HG03139 (cell line): Measurements from ENCODE around the gene GPC5.
A peak's percentile ranks its signal among the peaks of the same experiment; 100 is the strongest.
"Not testable (repeated sequence)": the region's sequence is repeated elsewhere in the genome, so short reads cannot be mapped to it uniquely, and the experiment has no call there.

Source experiments
- ATAC-seq: cut with Tn5 transposase; IDR thresholded peaks from one replicate; pipeline ENCODE4 v1.9.1; 2021; ENCODE audit not compliant: unreplicated experiment

The GPC5 gene

DNA sequence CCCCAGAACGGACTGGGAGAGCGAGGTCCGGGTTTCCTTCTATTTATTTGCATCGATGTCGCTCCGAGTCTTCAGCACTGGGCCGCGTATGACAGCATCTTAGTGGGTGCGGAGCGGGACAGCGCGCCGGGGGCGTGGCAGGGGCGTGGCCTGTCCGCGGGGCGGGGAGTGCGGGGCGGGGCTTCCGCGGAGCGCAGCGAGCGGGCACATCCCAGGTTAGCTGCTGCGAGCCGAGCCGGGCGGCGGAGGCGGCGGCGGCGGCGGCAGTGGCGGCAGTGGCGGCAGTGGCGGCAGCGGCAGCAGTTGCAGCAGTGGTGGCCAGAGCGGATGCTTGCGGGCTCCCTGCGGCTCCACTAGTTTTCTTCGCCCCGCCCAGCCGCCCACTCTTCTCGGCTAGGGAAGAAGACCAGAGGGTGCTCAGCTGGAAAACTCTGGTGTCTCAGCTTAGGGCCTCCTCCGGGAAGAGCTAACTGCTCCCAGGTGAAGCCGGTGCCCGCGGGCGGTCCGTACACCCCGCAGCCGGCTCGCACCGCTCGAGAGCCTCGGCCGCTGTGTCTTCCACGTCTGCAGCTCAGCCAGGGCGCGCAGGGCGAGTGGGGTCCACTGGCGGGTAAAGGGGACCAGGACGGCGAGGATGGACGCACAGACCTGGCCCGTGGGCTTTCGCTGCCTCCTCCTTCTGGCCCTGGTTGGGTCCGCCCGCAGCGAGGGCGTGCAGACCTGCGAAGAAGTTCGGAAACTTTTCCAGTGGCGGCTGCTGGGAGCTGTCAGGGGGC, at the start of gene GPC5:
GPC5 (plus strand) TSS at position 209 of the 776 bp plus-strand sequence.
- ATAC-seq, result peak; percentile 96

DNA sequence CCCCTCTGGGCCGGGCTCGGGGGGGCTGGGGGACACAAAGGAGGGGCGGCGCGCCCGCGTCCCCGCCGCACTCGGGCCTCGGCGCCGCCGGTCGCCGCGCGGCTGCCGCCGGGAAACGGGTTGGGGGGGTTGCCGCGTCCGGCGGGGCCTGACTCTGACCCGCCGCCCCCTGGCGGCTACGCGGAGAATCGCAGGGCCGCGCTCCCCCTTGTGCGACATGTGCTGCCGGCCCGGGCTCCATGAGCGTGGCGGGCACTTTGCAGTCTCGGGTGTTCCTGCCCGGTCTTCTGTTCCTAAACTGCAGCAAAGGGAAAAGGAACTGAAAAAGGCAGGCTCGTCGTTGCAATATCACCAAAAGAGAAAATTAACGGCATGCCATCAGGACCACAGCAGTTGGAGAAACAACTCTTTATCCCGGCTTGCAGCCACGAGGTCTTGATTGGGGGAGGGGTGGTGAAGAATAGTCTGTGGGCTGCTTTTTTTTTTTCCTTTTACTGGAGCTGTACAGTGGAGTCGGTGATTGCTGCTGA, 49.5 kb upstream of the GPC5 start:
- peak; percentile 47 for ATAC-seq

DNA sequence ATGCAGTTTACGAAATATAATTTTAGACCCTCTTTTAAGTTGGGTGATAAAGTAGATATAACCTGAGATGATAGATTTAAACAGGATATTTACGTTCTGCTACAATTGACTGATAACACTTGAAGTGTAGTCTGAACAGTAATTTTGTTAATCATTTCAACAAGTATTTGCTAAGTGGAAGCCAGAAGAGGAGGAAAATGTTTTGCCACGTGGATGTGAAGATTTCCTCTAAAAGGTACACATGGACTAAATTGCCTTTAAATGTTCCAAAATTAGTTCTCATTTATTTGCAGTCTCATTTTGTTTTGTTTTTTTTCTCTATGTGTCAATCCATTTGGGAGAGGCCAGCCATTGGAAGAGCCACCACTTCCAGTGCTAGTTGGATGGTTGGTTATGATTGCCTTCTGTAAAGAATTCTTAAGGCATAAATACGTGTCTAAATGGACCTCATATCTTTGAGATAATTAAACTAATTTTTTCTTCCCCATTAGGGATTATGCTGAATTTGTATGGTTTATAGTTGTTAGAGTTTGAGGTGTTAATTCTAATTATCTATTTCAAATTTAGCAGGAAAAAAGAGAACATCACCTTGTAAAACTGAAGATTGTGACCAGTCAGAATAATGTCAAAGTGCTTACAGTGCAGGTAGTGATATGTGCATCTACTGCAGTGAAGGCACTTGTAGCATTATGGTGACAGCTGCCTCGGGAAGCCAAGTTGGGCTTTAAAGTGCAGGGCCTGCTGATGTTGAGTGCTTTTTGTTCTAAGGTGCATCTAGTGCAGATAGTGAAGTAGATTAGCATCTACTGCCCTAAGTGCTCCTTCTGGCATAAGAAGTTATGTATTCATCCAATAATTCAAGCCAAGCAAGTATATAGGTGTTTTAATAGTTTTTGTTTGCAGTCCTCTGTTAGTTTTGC, 48.2 kb upstream of the GPC5 start:
- ATAC-seq, result no peak

DNA sequence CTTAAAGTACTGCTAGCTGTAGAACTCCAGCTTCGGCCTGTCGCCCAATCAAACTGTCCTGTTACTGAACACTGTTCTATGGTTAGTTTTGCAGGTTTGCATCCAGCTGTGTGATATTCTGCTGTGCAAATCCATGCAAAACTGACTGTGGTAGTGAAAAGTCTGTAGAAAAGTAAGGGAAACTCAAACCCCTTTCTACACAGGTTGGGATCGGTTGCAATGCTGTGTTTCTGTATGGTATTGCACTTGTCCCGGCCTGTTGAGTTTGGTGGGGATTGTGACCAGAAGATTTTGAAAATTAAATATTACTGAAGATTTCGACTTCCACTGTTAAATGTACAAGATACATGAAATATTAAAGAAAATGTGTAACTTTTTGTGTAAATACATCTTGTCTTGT, 47.3 kb upstream of the GPC5 start:
- no peak for ATAC-seq

DNA sequence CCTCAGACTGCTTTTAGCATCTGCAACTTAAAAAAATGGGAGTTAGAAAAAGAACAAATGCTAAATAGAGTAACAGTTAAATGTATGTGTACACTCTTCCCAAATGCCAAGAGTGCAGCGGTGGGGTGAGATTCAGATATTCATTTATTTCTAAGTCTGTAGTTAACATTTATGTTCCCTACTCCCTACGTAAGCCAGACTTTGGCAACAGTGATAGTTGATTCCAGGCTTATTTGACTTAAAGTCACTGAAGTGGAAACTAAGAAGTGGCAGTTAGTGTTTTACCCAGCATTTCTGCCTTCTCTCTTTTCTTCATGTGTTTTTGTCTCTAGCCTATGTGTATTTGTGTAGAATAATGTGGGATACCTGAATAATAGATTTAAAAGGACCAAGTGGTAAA, 46.4 kb upstream of the GPC5 start:
- no peak for ATAC-seq

DNA sequence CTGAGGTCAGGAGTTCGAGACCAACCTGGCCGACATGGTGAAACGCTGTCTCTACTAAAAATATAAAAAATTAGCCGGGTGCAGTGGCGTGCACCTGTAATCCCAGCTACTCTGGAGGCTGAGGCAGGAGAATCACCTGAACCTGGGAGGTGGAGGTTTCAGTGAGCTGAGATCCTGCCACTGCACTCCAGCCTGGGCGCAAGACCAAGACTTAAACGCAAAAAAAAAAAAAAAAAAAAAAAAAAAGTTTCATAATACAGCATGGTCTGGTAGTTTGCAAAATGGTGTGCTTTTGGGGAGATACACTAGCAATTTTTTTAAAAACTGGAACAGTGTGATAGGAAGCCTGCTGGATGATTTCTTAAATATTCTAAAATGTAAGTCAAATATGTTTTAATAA, 45.5 kb upstream of the GPC5 start:
- not testable (repeated sequence) for ATAC-seq

DNA sequence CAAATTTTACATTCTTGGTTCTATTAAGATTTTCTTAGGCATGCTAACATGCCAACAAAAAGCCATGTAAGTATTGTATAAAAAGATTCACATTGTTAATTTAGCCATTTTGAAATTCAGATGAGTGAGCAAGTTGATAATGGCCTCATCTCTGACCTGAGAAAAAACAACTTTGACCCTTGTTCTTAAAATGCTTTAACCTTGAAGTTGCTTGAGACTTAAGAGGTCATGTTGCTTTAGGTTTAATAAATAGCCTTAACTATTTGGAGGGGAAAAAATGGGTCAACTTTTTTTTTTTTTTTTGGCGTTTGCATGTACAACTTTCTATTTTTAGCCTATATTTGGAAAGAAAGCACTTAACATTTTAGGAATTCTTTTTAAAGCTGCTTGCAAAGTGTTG, 44.9 kb upstream of the GPC5 start:
- ATAC-seq, result no peak

DNA sequence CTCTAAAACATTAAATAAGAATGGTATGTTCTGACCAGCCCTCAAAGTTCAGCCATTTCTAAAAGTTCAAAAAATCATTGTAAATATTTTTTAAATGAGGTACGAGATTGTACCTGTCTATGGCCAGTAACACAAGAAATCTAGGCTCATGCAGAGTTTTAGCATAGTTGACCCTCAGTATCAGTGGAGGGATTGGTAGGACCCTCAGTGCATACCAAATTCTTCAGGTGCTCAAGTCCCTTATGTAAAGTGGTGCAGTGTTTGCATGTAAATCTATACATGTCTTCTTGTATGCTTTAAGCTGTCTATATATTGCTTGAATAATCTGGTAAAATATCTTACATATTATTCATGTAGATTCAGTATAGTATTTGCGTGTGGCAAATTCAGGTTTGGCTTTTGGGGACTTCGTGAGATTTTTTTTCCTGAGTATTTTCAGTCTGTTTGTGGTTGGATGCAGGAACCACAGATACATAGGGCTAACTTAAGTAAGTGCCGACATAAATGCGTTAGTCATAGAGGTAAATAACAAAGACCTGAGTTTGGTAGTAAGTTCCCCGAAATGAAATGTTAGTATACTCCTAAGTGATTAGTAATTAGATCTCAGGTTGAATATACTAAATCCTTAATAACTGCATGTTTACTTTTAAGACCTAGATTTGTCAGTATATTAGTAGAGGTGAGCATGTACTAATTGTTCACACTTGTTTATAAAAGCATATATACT, 43.2 kb upstream of the GPC5 start:
- no peak for ATAC-seq

DNA sequence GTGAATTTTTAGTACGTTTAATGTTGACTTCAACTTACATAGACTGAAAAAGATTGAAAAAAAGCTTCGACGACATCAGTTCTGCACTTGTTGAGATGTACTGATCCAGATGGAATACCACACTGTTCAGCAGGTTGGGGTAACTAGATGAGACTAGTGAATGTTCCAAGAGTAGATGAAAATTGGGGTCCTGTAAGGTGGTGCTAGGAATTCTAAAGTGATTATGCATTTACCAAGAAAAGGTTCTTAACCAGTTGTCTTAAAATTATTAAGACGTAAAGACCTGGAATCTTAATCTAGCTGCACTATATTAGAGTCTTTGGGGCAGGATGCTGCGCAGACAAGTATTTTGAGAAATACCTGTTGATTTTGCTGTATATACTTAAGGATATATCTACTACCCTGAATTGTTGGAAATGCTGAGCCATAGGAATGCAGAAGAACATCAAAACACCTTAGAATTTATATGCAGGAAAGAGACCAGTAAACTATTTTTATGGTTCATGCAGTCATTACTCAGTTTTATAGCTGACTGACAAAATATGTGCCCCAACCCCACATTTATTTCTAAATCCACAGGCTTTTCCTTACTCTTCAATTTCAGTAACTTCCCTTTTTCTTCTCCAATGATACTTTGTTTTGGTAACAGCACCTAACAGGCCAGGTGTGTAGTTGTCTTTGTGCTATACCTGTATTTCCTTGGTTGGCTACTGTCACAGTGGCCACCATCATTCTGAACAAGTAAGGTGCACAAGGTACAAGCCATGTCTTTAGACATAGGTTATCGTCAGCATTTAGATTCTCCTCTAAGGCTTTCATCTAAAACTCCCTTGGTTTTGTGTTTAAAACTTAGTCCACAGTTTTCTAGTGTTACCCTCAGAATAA, 42.4 kb upstream of the GPC5 start:
- no peak for ATAC-seq

DNA sequence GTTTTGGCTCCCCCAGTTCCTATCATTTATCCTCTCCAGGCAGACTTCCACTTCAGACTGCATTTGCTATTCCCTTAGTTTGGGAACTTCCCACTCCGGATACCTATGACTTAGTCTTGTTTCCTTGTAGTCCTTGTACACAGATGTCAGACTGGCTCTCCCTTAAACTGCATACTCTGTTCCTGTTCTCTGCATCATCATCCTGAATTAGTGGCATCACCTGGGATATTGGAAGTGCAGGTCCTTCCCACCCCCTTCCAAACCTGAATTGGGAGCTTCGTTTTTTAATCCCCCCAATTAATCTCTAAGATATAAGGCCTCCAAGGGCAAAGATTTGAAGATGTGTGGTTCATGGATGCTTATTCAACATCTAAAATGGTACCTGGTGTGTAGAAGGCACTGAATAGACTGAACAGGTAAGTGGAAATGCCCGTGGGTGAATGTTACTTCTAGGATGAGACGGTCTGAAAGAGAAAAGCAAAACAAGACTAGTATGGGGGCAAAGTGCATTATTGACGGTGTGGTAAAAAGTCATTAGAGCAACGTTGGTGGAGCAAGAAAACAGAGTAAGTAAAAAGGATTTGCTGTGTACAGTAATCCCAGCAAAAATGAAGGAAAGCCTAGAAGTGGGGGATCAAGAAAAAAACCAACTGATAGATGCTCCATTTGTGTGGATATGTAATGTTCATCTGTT, 41.4 kb upstream of the GPC5 start:
- ATAC-seq, result no peak

DNA sequence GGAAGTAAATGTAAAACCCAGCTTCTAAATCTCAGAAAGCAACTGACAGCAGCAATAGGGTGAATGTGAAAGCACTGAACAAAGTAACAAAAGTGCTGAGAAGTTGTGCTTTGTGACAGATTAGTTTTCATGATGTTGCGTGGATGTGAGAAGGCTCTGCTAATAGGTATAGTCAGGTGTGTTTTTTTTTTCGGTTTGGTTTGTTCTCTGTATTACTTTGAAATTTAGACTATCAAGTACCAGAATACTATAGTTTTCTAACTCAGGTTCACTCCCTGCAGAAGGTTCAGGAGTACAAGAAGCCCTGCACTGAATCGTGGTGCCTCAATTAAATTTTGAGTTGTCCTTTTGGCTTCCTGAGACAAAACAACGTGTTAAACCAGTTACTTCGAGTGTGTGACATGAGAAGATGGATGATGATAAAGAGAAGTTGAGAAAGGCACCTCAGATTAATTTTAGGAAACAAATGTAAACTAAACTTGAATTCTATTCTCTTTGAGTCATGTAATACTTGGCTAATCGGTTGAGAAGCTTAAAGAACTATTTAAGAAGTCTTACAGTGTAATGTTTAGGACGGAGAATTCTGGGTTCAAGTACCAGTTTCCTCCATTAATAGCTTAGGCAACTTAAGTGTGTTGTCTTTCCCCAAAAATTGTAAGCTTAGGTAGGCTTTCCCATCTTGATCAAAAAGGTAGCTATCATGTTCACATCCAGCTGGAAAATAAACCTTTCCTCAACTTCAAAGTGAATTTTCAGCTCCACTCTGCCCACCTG, 40.6 kb upstream of the GPC5 start:
- ATAC-seq, result no peak

DNA sequence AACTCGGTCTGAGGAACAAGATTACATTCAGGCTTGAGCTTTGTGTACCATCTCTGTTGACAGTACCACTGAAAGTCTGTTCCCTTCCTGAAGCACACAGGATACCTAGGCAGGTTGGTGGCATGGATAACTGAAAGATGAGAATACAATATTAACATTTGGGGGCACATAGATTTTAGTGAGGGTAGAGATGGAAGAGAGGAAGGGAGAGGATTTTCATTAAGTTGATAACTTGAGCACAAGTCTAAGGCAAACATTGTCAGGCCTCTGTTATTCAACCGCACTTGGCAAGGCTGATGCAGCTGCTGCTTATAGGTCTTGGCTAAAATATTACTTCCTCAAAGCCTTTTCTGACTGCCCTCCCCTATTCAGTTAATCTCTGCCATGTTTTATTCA, 40.0 kb upstream of the GPC5 start:
- ATAC-seq, result no peak

DNA sequence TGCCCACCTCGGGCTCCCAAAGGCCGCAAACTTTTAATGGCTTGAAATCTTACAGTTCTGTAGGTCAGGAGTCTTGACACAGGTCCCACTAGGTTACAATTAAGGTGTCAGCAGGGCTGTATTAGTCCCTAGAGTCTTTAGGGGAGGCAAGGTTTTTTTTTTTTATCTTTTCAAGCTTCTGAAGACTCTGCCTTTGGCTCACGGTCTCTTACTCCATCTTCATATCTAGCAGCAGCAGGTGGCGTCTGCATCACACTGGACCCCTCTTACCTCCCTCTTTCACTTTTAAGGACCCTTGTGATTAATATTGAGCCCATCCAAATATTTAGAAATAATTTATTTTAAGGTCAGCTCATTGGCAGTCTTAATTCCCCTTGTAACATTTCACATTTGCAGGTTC, 39.3 kb upstream of the GPC5 start:
- no peak for ATAC-seq

DNA sequence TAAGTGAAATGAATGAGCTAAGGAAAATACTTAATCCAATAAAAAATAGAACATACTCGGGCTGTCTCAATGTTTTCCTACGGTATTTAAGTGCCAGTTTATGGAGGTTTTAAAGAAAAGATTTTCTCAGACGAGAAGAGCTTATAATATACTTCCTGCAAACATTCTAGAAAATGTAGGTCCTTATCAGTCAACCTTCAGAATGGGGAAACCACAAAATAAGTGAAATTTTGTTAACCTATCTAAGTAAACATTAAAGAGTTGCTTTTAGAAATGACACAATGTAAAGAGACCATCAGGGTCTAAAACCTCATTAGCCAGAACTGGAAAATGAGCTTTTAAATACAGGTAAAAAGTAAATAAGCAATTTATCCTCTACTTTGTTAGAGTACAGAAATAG, 38.8 kb upstream of the GPC5 start:
- ATAC-seq, result no peak

DNA sequence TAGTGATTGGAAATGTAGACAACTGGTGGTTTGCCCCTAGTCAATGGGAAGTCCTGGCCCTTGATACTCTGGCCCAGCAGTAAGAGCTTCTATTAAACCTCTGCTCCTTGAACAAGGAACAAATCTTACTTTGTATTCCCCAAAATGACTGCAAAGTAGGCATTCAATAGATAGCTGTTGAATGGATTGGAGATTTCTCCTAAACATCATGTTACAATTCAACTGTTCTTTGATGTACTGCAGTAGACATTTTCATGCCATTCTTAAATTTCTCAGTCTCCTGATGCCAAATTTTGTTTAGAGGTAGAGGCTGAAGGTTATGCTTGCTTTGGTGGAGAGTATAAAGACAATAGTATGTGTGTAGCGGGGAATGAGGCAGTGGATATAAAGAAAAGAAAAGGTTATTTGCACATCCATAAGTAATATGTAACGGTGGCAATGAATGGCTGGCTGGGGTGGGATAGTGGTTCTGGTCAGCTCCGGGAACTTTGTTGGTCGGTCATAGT, 38.1 kb upstream of the GPC5 start:
- ATAC-seq, result no peak

DNA sequence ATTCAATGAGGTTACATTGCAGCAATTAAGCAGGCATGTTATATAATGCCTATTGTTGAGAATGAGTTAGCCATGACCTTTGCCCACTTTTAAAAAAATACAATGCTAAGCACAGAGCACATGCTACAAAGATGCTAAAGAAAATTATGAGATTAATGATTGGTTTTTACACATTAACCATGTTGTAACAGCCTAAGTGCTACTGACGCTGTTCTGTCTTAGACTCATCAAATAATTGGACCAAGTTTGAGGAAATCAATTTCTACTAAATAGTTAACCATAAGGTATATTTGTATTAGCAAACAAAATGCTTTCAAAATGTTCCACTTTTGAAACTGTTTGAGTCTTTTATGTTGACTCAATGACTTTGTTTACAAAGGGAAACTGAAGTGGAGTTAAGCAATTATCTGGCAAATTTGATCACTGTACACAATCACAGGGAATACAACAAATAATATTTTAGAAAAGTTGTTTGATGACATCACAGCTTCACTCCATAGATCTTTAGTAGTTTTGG, 36.6 kb upstream of the GPC5 start:
- ATAC-seq, result no peak

DNA sequence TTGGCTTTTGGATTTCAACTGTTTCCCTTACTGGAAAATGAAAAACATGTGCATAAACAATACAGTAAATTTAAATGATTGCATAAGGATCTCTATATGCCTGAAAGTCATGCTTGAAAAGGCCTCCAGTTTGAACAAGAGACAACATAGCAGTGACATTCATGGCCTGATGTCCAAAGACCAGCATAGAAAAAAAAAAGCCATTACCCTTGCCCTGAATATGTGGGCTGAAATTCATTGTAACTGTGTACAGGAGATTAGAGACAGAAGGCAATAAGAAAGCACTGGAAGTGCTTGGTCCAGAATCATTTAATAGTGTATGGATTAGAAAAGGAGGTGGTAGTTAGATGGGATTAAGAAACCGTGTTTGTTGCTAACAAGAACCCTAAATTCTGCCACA, 35.5 kb upstream of the GPC5 start:
- ATAC-seq, result no peak

DNA sequence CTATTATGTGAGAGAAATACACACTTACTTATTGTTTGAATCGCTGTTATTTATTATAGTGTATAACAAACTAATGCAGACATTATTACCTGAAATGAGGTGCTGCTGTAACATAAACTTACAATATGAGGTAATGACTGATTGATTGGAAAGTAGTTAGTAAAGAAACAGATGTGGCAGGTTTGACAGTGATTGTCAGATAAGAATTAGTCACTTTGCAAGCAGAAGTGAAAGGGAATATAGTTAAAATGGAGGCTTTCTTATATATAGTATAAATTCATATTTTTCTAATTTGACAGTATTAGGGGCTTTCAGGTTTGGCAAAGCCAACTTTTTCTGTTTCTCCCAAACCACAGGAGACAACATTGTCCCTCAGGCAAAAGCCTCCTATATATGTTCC, 30.3 kb upstream of the GPC5 start:
- ATAC-seq, result no peak
